Neutrophil (primary cell): ENCODE measurements around the gene TKFC.

Source experiments
- H3K27ac ChIP-seq: fragments of 200-600 bp; sonication (generic); 2 replicates; pipeline ENCODE4 v1.5.1; 2016; ENCODE audit warnings: mild to moderate bottlenecking, moderate library complexity
- H3K27me3 ChIP-seq: fragments of 200-600 bp; sonication (generic); 2 replicates; pipeline ENCODE4 v1.6.0; 2016; ENCODE audit warnings: mild to moderate bottlenecking
- H3K36me3 ChIP-seq: fragments of 200-600 bp; sonication (generic); 2 replicates; pipeline ENCODE4 v1.5.1; 2017
- H3K4me1 ChIP-seq, 2 experiments: fragments of 200-600 bp in 1 of 2; sonication (generic) in 1 of 2; 1 replicate in 1 of 2; 2 replicates in 1 of 2; pipeline versions ENCODE4 v1.5.1 to v1.6.1; 2013 to 2016; ENCODE audit warnings: low read depth in 1 of 2, low read length in 1 of 2, mild to moderate bottlenecking in 1 of 2, moderate library complexity in 1 of 2; ENCODE audit not compliant: control insufficient read depth in 1 of 2, insufficient read depth in 1 of 2
- H3K4me3 ChIP-seq, 2 experiments: fragments of 200-600 bp in 1 of 2; sonication (generic) in 1 of 2; 1 replicate in 1 of 2; 2 replicates in 1 of 2; pipeline ENCODE4 v1.5.1; 2013 to 2016; ENCODE audit warnings: low read depth in 1 of 2, low read length in 1 of 2, mild to moderate bottlenecking in 1 of 2, moderate library complexity in 1 of 2
- H3K9me3 ChIP-seq: fragments of 200-600 bp; sonication (generic); 2 replicates; pipeline ENCODE4 v1.5.1; 2016
- TF ChIP-seq, protein P1 (sequence below): fragments of 200-600 bp; sonication (generic); IDR thresholded peaks from 2 replicates; pipeline ENCODE4 v1.5.1; 2016; ENCODE audit warnings: antibody characterized with exemption

TKFC gene

DNA sequence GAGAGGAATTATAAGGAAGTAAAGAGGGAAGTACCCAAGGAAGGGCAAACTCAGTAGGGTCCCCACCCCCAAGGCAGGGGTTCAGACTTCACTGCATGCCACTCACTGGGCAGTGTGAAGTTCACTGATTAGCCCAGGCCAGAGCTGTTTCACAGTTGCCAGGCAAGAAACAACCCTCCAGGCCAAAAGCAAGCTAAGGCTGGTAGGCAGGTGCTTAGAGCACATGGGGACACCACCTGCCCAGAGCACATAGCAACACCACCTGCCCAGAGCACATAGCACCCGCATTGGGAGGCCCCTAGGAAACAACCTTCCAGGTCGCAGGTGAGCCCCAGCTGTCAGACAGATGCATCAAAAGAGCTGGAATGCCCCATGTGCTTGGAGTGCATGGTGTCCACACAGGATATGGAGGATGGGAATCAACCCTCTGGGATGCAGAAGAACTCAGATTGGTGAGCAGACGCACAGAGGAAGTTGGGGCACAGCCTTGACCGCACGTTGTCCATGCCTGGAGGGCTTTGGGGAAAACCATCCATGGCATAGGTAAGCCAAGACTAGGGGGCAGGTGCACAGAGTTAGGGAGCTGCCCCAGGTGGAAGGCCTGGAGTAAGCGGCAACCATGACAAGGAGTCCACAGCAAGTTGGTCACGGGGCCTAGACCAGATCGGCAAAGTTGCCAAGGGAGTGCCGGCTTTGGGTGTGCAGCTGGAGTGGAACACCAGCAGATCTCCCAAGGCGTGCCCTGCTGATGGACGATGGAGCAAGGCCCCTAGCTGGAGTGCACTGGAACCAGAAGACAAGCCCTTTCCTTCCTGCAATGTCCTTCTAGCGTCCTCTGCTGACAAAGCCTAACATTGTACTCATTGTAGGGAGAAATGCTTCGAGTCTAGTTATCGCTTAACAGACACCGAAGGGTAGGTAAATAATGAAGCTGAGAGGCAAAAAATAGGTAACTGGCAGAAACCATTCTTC, 51.5 kb downstream of the TKFC start:
- Histone ChIP-seq H3K9me3 (no peaks in the 10 kb centered on the region), H3K4me3 (no peak overlapping the region), H3K4me1 (peaks cover 5 to 7% of the 10 kb centered on the region in 2 experiments), H3K27me3 (no peaks in the 10 kb centered on the region), H3K27ac (no peak overlapping the region), H3K36me3 (no peaks in the 10 kb centered on the region)
- TF ChIP-seq, protein P1, sequence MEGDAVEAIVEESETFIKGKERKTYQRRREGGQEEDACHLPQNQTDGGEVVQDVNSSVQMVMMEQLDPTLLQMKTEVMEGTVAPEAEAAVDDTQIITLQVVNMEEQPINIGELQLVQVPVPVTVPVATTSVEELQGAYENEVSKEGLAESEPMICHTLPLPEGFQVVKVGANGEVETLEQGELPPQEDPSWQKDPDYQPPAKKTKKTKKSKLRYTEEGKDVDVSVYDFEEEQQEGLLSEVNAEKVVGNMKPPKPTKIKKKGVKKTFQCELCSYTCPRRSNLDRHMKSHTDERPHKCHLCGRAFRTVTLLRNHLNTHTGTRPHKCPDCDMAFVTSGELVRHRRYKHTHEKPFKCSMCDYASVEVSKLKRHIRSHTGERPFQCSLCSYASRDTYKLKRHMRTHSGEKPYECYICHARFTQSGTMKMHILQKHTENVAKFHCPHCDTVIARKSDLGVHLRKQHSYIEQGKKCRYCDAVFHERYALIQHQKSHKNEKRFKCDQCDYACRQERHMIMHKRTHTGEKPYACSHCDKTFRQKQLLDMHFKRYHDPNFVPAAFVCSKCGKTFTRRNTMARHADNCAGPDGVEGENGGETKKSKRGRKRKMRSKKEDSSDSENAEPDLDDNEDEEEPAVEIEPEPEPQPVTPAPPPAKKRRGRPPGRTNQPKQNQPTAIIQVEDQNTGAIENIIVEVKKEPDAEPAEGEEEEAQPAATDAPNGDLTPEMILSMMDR: no peak

DNA sequence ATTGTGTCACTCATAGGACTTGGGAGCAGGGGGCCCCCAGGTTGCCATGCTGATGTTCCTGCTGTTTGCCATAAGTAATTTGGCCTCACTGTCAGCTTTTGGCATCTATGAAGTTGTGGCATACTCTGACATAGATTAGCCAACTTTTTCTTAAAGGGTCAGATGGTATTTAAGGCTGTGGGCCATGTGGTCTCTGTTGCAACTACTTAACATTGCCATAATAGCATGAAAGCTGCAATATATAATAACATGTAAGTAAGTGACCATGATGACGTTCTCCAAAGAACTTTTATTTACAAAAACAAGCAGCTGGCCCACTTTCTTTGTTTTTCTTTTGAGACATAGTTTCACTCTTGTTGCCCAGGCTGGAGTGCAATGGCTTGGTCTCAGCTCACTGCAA, 57.1 kb downstream of the TKFC start:
- TF ChIP-seq, protein P1: no peak
- Histone ChIP-seq H3K27ac (no peak overlapping the region), H3K4me3 (no peak overlapping the region), H3K9me3 (no peaks in the 10 kb centered on the region), H3K36me3 (peaks cover 8% of the 10 kb centered on the region), H3K27me3 (no peaks in the 10 kb centered on the region), H3K4me1 (peaks cover 26 to 33% of the 10 kb centered on the region in 2 experiments)

DNA sequence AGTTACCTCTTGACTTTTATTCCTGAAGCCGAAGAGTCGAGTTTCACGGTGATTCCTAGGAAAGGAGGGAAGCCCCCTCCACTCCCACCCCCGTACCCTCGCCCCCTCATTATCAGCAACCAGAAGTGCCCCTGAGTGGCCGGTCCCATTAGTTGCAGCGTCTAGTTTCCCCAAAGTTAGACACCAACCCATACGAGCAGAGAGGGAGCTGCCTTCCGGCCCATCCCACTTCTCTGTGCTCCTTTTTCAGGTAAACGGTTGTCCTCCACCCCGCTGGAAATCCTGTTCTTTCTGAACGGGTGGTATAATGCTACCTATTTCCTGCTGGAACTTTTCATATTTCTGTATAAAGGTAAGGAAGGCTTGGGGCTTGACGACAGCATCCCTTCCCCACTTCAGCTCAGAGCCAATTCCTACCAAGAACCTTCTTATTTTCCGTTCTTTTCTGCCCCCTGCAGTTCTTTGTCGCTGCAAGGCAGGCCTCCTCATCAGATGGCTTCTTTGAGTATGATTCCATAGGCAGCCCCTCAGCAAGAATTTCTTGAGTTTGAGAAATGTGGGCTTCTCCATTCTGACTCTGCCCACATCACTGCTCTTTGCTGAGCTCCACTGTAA, 60.1 kb downstream of the TKFC start:
- peak overlapping the region; percentile 91 for H3K27ac ChIP-seq
- TF ChIP-seq, protein P1: no peak

More for the DNA sequence above, 60.1 kb downstream of the TKFC start:
- H3K4me1 ChIP-seq: peaks cover 26 to 27% of the 10 kb centered on the region in 2 experiments
- H3K27me3 ChIP-seq: no peaks in the 10 kb centered on the region
- peaks cover 24% of the 10 kb centered on the region for H3K36me3 ChIP-seq
- H3K4me3 ChIP-seq: peak overlapping the region; percentile 80 to 96
- H3K9me3 ChIP-seq: no peaks in the 10 kb centered on the region
